Calu3 (cell line): ENCODE data around the gene CLDN20. TPM values are rescaled to one million over a fixed set of nuclear protein-coding genes. Genes with fewer than 3 reads are reported as not detected.
"Not testable (repeated sequence)": the region's sequence is repeated elsewhere in the genome, so short reads cannot be mapped to it uniquely, and the experiment has no call there.

Source experiments
- BruUV-seq: library from RNA; stranded (reverse); fragments of 400-500 nt; replicated peaks from 2 replicates; lab custom pipeline; 2021; lab: Mats Ljungman, UMichigan
- CTCF ChIA-PET: fragments of 300-600 bp; sonication (Branson Sonifier 250); formaldehyde crosslinking; loops from one replicate; lab custom pipeline; 2022; ENCODE audit warnings: antibody characterized with exemption; lab: Charles Lee
- DNase-seq: peaks from one replicate; pipeline ENCODE4 v3.0.0; 2022
- H3K27ac Mint-ChIP-seq: one replicate; pipeline ENCODE4 v1.8.0; 2022; ENCODE audit warnings: mixed read lengths; ENCODE audit not compliant: unreplicated experiment
- H3K27me3 Mint-ChIP-seq: one replicate; pipeline ENCODE4 v1.8.0; 2022; ENCODE audit warnings: mixed read lengths; ENCODE audit not compliant: unreplicated experiment
- H3K36me3 Mint-ChIP-seq: one replicate; pipeline ENCODE4 v1.8.0; 2022; ENCODE audit warnings: mild to moderate bottlenecking, moderate library complexity, mixed read lengths; ENCODE audit not compliant: insufficient read depth, unreplicated experiment
- H3K4me1 Mint-ChIP-seq: one replicate; pipeline ENCODE4 v1.8.0; 2022; ENCODE audit warnings: mild to moderate bottlenecking, low read depth, mixed read lengths; ENCODE audit not compliant: unreplicated experiment
- H3K4me3 Mint-ChIP-seq: one replicate; pipeline ENCODE4 v1.8.0; 2022; ENCODE audit warnings: mild to moderate bottlenecking, low read depth, moderate library complexity, mixed read lengths; ENCODE audit not compliant: unreplicated experiment
- H3K9me3 Mint-ChIP-seq: one replicate; pipeline ENCODE4 v1.8.0; 2022; ENCODE audit warnings: low read depth, mixed read lengths; ENCODE audit not compliant: unreplicated experiment
- CTCF ChIP-seq: fragments of 200-600 bp; IDR thresholded peaks from one replicate; pipeline ENCODE4 v1.8.0; 2022; ENCODE audit warnings: antibody characterized with exemption; ENCODE audit not compliant: unreplicated experiment
- intact Hi-C: fragments of 100-400 bp; cut with micrococcal nuclease; formaldehyde crosslinking; loops from one replicate; pipeline ENCODE4 v1.10.0; 2022; ENCODE audit not compliant: unreplicated experiment
- total RNA-seq: library from RNA; stranded (reverse); gene quantifications from 2 replicates; pipeline ENCODE4 v1.2.3, GENCODE V29; 2022

CLDN20 gene
- total RNA-seq, 1 experiment from 2014 or later, result not detected

GRCh38 chr6:155264693-155265320, 994 bp downstream of the CLDN20 start:
- H3K4me1 Mint-ChIP-seq, result no peaks in the 10 kb centered on the region
- H3K27ac Mint-ChIP-seq, result no peak overlapping the region
- DNase-seq, result no peak
- TF ChIP-seq CTCF, result no peak
- no peaks in the 10 kb centered on the region for H3K27me3 Mint-ChIP-seq
- no peak overlapping the region for H3K4me3 Mint-ChIP-seq
- CTCF ChIA-PET, result no interaction called here
- no TSS peak for BruUV-seq
- no peaks in the 10 kb centered on the region for H3K36me3 Mint-ChIP-seq
- intact Hi-C loops, result no loop called here
- no peaks in the 10 kb centered on the region for H3K9me3 Mint-ChIP-seq

GRCh38 chr6:155265843-155266535, 2.2 kb downstream of the CLDN20 start:
- no peak for DNase-seq
- no TSS peak for BruUV-seq
- H3K27ac Mint-ChIP-seq, result no peak overlapping the region
- no peaks in the 10 kb centered on the region for H3K9me3 Mint-ChIP-seq
- H3K4me1 Mint-ChIP-seq, result no peaks in the 10 kb centered on the region
- no peak overlapping the region for H3K4me3 Mint-ChIP-seq
- no peak for TF ChIP-seq CTCF
- H3K27me3 Mint-ChIP-seq, result no peaks in the 10 kb centered on the region
- CTCF ChIA-PET, result no interaction called here
- H3K36me3 Mint-ChIP-seq, result no peaks in the 10 kb centered on the region
- intact Hi-C loops, result no loop called here

- no peak for TF ChIP-seq CTCF
- intact Hi-C loops, result no loop called here
- no peak for DNase-seq
- Mint-ChIP-seq H3K27me3 (no peaks in the 10 kb centered on the region), H3K4me3 (no peak overlapping the region), H3K27ac (no peak overlapping the region), H3K9me3 (no peaks in the 10 kb centered on the region), H3K36me3 (no peaks in the 10 kb centered on the region), H3K4me1 (no peaks in the 10 kb centered on the region)
- CTCF ChIA-PET, result interaction anchor here (0.5 kb wide), 1 partner anchor 284 kb away, joined by 3 read pairs; no protein-coding TSS in a partner anchor
- no TSS peak for BruUV-seq
Observed at GRCh38 chr6:155267411-155267810, 3.6 kb downstream of the CLDN20 start.

- H3K27ac Mint-ChIP-seq, H3K9me3 Mint-ChIP-seq, BruUV-seq, H3K4me1 Mint-ChIP-seq, CTCF ChIA-PET, H3K27me3 Mint-ChIP-seq, H3K4me3 Mint-ChIP-seq, intact Hi-C loops, H3K36me3 Mint-ChIP-seq: not testable (repeated sequence)
- DNase-seq, result peak; percentile 20
Observed at GRCh38 chr6:155268088-155268867, 4.5 kb downstream of the CLDN20 start.
